Measurements from ENCODE around the gene NATD1.

Gene NATD1

DNA sequence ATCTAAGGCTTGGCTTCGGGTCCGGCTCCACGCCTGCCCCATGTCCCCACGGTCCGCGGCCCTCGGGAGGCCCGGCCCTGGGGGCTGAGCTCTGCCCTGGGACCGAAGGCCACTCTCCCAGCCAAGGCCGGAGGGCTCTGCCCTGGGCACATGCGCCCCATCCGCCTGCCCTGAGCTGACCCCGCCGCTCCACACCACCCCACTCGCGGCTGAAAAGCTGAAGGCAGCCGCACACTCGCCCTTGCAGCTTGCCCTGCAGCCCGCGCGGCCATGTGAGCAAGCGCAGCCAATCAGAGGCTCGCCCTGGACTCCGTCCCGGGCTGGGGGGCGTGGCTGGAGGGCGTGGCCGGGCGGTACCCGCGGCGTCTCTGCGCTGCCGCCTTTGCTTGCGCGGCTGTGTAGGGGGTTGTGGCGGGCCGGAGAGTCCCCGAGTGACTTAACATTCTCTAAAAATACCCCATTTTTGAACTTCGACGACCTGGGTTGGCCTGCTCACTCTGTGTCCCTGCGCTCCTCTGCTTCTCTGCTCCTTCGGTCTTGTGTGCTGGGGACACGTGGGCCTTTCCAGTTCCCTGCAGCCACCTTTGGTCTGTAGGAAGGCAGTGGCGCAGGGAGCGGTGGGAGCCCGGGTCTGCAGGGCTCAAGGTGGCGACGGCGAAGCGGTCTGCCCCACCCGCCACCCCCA is 22.5 kb upstream of the NATD1 start:
- DNase-seq (ENCODE audit: low spot score) = peak; percentile 98

DNA sequence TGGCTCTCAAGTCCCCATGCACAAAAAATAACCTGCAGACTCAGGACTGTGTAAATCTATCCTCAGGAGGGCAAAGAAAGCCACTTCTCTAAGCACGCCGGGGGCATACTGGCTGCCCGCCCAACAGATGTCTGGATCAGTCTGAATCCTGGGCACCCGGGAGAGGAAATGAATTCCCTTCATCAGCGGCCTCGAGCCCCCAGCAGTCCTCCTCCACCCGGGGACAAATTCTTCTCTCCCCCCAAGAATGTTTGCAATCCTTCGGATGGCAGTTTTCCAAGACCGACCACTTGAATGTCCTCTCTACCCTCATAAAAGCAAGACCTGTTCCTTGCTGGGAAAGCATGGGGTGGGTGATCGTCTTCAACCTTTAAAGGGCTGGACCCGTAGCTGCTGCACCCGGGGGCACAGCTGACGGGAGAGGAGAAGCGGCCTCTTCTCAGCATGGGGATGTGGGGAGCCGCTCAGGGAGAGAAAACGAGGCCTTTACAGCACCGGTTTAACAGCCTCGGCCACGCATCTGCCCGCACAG is 21.9 kb upstream of the NATD1 start:
- no peak for DNase-seq (ENCODE audit: low spot score)

GRCh38 chr17:21272881-21273792 is 19.9 kb upstream of the NATD1 start:
- DNase-seq (ENCODE audit: low spot score) = no peak

GRCh38 chr17:21272250-21272649 is 19.0 kb upstream of the NATD1 start:
- no peak for DNase-seq (ENCODE audit: low spot score)

- no peak for DNase-seq (ENCODE audit: low spot score)
Measured at GRCh38 chr17:21271454-21272183, 18.4 kb upstream of the NATD1 start.

DNA sequence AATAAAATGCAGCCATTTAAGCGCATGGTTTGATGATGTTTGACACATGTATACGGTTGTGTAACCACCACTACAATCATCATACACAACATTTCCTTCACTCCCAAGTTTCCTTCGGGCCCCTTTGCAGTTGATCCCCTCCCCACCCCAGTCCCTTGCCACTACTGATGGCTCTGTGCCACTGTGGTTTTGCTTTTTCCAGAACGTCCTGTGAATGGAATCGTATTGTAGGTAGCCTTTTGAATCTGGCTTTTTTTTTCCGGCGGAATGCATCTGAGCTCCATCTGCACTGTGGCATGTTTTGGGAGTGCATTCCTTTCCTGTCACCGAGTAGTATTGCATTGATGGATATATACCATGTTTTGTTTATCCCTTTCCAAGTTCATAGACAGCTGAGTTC is 16.2 kb upstream of the NATD1 start:
- no peak for DNase-seq (ENCODE audit: low spot score)

GRCh38 chr17:21268596-21269188 is 15.5 kb upstream of the NATD1 start:
- DNase-seq (ENCODE audit: low spot score) = no peak

- DNase-seq (ENCODE audit: low spot score) = no peak
Measured at GRCh38 chr17:21263376-21263775, 10.2 kb upstream of the NATD1 start.

- no peak for DNase-seq (ENCODE audit: low spot score)
Measured at GRCh38 chr17:21262259-21262993, 9.2 kb upstream of the NATD1 start.

- DNase-seq (ENCODE audit: low spot score) = no peak
Measured at GRCh38 chr17:21258593-21258992, 5.4 kb upstream of the NATD1 start.

DNA sequence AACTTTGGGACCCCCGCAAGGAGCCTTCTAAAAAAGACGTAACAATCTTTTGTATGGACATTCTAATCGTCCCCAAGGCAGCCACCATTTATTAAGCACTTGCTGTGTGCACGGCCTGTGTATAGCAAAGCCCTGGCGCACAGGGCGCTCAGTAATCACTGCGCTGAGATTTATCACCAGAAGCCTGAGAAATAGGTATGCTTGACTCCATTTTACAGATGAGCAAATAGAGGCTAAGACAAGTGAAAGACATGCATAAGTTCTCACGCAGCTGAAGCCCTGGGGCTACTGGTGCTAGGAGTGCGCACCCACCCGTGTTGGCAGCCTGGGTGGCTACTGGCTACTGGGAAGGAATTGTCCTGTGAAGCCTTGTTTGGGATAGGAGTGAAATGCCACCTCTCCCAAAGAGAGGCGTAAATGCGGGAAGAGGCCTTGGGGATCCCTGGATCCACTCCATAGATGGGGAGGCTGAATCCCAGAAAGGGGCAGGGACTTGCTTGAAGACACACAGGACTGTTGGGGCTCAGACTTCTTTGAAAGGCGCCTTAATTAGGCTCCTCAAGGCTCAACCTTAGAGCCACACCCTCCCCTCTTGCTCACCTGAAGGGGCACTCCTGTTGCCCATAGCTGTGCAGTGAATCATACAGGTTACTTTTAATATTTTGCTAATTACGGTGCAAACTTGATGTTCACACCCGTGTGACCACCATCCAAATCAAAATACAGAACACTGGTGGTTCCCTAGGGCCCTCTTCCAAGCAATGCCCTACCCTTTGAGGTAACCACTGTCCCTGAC is 634 bp upstream of the NATD1 start:
- DNase-seq (ENCODE audit: low spot score) = no peak

DNA sequence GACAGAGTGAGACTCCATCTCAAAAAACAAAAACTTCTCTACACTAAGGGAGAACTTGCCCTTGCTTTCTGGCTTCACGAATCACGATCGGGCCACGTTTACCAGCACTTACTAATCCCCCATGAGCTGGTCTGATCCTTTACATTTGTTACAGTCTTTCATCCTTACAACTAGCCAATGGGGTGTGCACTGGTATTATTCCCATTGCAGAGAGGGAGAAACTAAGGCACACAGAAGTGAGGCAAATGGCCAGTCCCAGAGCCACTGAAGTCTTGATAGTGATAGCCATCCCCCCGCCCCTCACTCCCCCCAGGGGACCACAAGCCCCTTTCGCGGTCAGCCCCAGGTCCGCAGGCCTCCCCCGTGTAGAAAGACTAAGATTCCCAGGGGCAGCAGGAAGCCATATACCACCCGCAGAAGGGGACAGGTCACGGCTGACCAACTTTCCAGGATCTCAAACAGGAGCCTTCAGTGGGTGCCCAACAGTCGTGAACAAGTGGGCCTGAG is 868 bp downstream of the NATD1 start:
- no peak for DNase-seq (ENCODE audit: low spot score)

DNA sequence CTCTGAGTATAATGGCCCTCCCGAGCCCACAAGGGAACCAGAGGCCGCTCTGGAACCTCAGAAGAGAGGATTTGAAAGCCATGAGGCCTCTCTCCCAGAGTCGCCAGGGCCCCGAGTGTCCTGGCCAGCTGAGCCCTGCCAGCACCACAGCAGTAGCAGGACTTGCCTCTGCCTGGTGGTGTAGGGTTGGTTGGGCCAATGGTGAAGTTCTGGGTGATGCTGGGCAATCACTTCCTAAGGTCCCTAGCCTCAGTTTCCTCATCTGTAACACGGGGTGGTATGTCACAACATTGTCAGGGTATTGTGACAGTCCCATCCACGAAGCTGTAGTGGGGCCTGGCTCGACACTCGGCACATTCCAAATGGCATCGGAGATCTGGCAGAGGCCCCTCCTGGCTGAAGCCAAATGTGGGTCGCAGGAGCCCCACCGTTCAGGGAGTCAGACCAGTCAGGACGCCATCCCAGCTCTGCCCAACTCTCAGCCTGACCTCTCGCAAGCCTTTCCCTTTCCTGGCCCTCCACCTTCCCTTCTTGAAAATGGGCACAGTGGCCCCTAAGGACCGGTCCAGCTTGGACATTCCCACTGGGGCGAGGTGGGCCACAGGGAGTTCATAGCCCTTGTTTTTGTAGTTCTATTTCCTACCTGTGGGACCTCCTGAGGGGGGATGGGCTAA is 1.7 kb downstream of the NATD1 start:
- DNase-seq (ENCODE audit: low spot score) = no peak

GRCh38 chr17:21250854-21251253 is 2.4 kb downstream of the NATD1 start:
- DNase-seq (ENCODE audit: low spot score) = no peak

DNA sequence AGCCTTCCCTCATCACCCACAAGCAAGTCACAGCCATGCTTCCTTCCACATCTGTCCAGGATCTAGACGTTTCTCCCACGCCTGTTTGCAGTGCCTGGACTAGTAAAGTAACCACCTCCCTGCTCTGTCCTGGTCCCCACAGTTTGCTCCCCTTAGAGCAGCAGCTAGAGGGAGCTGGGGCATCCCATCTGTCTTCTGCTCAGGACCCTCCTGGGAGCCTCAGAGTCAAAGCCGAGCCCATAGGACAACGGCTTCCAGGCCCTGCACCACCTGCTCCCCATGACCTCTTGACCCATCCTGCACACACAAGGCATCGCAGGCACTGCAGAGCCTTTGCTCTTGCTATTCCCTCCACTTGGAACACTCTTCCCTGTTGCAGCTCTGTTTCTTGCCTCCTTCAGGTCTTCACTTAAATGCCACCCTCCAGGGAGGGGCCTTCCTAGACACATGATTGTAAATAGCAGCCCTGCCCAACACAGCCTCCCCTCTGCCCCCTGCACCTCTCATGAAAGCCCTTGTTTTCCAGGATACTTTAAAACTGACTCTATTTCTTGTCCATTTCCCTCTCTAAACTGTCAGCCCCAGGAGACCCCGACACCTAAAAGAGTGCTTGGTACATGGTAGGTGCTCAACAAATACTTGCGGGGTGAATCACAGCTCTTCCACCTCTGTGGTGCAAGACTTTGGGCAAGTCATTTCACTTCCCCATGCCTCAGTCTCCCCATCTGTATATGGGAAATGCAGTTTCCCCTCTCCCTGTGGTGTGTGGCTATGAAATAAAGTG is 3.1 kb downstream of the NATD1 start:
- DNase-seq (ENCODE audit: low spot score) = no peak

GRCh38 chr17:21249086-21249795 is 4.0 kb downstream of the NATD1 start:
- DNase-seq (ENCODE audit: low spot score) = no peak

GRCh38 chr17:21248500-21248899 is 4.7 kb downstream of the NATD1 start:
- DNase-seq (ENCODE audit: low spot score) = no peak

- DNase-seq (ENCODE audit: low spot score) = no peak
Measured at GRCh38 chr17:21247552-21248258, 5.5 kb downstream of the NATD1 start.

Data from ecto neural progenitor cell (in vitro differentiated cells).